SK-N-SH treated with all-trans-retinoic acid at 6 μM for 48 hours (cell line): Measurements from ENCODE around the gene RMND1.
"Not testable (repeated sequence)": the region's sequence is repeated elsewhere in the genome, so short reads cannot be mapped to it uniquely, and the experiment has no call there.

Source experiments
- ATAC-seq: fragments of 200-7000 bp; cut with Tn5 transposase; 3 replicates; pipeline ENCODE4 v1.9.1; 2020; ENCODE audit warnings: mild to moderate bottlenecking, moderate library complexity
- ARNTL ChIP-seq: fragments of 450-650 bp; formaldehyde crosslinking; IDR thresholded peaks from 2 replicates; pipeline ENCODE4 v1.5.0; 2020; ENCODE audit warnings: low read depth, mild to moderate bottlenecking, moderate library complexity, borderline replicate concordance
- BACH2 ChIP-seq: fragments of 250-450 bp; sonication (Bioruptor Pico); IDR thresholded peaks from 2 replicates; pipeline ENCODE4 v1.9.0; 2021; ENCODE audit warnings: mild to moderate bottlenecking, borderline replicate concordance
- CREB5 ChIP-seq: fragments of 250-450 bp; sonication (Bioruptor Pico); IDR thresholded peaks from 2 replicates; pipeline ENCODE4 v1.5.1; 2020; ENCODE audit warnings: low read depth, mild to moderate bottlenecking, moderate library complexity
- CSDC2 ChIP-seq: fragments of 250-450 bp; sonication (Bioruptor Pico); IDR thresholded peaks from 2 replicates; pipeline ENCODE4 v1.5.0; 2020; ENCODE audit warnings: mild to moderate bottlenecking, moderate library complexity
- CSRNP3 ChIP-seq: fragments of 250-450 bp; sonication (Bioruptor Pico); IDR thresholded peaks from 2 replicates; pipeline ENCODE4 v1.5.1; 2021; ENCODE audit warnings: mild to moderate bottlenecking, moderate library complexity
- ESRRG ChIP-seq: fragments of 250-450 bp; sonication (Bioruptor Pico); IDR thresholded peaks from 2 replicates; pipeline ENCODE4 v1.6.1; 2021; ENCODE audit warnings: mild to moderate bottlenecking
- ISL1 ChIP-seq: fragments of 250-450 bp; sonication (Bioruptor Pico); IDR thresholded peaks from 2 replicates; pipeline ENCODE4 v2.1.2; 2022; ENCODE audit warnings: mild to moderate bottlenecking, moderate library complexity
- OSR1 ChIP-seq: fragments of 250-450 bp; sonication (Bioruptor Pico); IDR thresholded peaks from 2 replicates; pipeline ENCODE4 v1.8.0; 2022; ENCODE audit warnings: moderate library complexity, mild to moderate bottlenecking, inconsistent platforms
- PPARA ChIP-seq: fragments of 250-450 bp; sonication (Bioruptor Pico); IDR thresholded peaks from 2 replicates; pipeline ENCODE4 v1.5.0; 2020; ENCODE audit warnings: mild to moderate bottlenecking, borderline replicate concordance
- RARB ChIP-seq: fragments of 250-450 bp; sonication (Bioruptor Pico); IDR thresholded peaks from 2 replicates; pipeline ENCODE4 v1.8.0; 2021; ENCODE audit warnings: mild to moderate bottlenecking, moderate library complexity
- SNAI2 ChIP-seq: fragments of 250-450 bp; sonication (Bioruptor Pico); IDR thresholded peaks from 2 replicates; pipeline ENCODE4 v1.5.0; 2020; ENCODE audit warnings: mild to moderate bottlenecking, moderate library complexity
- TCF4 ChIP-seq: fragments of 250-450 bp; sonication (Bioruptor Pico); IDR thresholded peaks from 2 replicates; pipeline ENCODE4 v1.8.0; 2021; ENCODE audit warnings: mild to moderate bottlenecking, moderate library complexity, borderline replicate concordance
- TOX ChIP-seq: fragments of 250-450 bp; sonication (Bioruptor Pico); IDR thresholded peaks from 2 replicates; pipeline ENCODE4 v1.8.0; 2021; ENCODE audit warnings: mild to moderate bottlenecking, moderate library complexity, borderline replicate concordance
- ZC3H10 ChIP-seq: fragments of 250-450 bp; sonication (Bioruptor Pico); IDR thresholded peaks from 2 replicates; pipeline ENCODE4 v1.5.1; 2021; ENCODE audit warnings: mild to moderate bottlenecking, moderate library complexity
- ZFP30 ChIP-seq: fragments of 450-650 bp; formaldehyde crosslinking; IDR thresholded peaks from 2 replicates; pipeline ENCODE4 v1.5.0; 2022; ENCODE audit warnings: mild to moderate bottlenecking, moderate library complexity
- ZNF565 ChIP-seq: fragments of 450-650 bp; formaldehyde crosslinking; conservative IDR thresholded peaks from 2 replicates; pipeline ENCODE4 v1.5.0; 2020; ENCODE audit warnings: low read depth, mild to moderate bottlenecking, moderate library complexity
- ZNF70 ChIP-seq: fragments of 450-650 bp; formaldehyde crosslinking; IDR thresholded peaks from 2 replicates; pipeline ENCODE4 v1.5.0; 2020; ENCODE audit warnings: mild to moderate bottlenecking, moderate library complexity
- TF ChIP-seq, protein P1 (sequence below): fragments of 250-450 bp; sonication (Bioruptor Pico); IDR thresholded peaks from 2 replicates; pipeline ENCODE4 v1.5.0; 2020; ENCODE audit warnings: mild to moderate bottlenecking, moderate library complexity

The RMND1 gene

GRCh38 chr6:151451417-151451949 is 443 bp downstream of the RMND1 start:
- no peak for ATAC-seq
- TF ChIP-seq ISL1: no peak
- TF ChIP-seq CSRNP3 (CRISPR knock-in tag): peak; percentile 46; the same call in 1 of the 2 replicates
- TF ChIP-seq ZNF70: no peak
- TF ChIP-seq, all 23 proteins: peak for 1

DNA sequence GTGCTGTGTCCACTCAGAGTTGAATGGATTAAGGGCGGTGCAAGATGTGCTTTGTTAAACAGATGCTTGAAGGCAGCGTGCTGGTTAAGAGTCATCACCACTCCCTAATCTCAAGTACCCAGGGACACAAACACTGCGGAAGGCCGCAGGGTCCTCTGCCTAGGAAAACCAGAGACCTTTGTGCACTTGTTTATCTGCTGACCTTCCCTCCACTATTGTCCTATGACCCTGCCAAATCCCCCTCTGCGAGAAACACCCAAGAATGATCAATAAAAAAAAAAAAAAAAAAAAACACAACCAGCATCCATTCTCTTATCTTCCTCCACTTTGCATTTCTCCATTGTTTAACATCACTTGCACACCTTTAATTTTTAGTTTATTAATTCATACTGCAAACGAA is 998 bp downstream of the RMND1 start:
- ATAC-seq: not testable (repeated sequence)

DNA sequence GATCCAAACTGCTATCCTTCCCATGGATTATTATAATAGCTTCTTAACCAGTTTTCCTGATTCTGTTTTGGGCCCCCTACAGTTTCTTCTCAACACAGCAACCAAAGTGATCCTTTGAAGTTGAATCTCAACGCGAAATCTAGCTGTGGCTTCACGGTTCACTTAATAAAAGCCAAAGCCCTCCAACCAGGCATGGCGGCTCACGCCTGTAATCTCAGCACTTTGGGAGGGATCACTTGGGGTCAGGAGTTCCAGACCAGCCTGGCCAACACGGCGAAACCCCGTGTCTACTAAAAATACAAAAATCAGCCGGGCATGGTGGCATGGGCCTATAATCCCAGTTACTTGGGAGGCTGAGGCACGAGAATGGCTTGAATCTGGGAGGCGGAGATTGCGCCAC is 3.3 kb downstream of the RMND1 start:
- ATAC-seq: no peak
- TF ChIP-seq CSRNP3 (CRISPR knock-in tag) (no peak), ZNF565 (CRISPR knock-in tag) (no peak), CREB5 (CRISPR knock-in tag) (no peak), PPARA (CRISPR knock-in tag) (no peak)

DNA sequence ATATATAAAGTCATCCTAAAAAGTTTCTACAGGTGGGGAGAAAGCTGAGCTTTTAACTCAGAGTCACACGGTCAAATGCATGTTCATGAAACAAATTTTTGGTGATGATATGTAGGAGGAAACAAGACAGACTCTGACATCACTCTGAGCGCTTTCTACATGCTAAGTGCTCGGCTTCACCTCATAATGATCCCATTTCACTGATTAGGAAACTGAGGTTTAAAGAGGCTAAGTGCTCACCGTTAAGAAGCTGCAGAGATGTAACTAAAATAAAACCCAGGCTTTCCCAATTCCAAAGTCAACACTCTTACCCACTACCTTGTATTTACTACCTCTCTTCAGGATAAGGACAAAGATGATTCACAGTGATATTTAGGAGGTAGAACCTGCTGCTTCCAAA is 4.7 kb downstream of the RMND1 start:
- TF ChIP-seq ARNTL (no peak), ZC3H10 (CRISPR knock-in tag) (no peak), ZNF70 (no peak)
- TF ChIP-seq, all 23 proteins: peak for 0
- ATAC-seq: no peak

DNA sequence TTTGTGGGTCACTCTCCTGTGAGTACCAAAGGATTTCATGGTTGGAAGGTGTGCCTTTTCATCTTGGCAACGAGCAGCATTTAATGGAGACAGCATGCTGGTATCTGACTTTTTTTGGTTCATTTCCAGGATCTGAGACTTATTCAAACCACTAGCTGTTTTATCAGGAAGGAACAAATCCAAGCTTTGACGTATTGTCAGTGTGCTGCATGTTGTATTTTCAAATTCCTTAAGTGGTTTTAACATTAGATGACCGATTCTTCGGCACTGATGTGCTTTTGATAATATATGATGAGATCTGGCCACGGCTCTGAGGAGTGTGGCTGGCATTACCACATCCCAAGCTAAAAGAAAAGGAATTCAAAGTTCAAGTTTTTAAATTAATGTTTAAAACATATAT is 6.4 kb downstream of the RMND1 start:
- TF ChIP-seq TOX (CRISPR knock-in tag): no peak
- TF ChIP-seq TCF4 (CRISPR knock-in tag): no peak
- TF ChIP-seq, protein P1, sequence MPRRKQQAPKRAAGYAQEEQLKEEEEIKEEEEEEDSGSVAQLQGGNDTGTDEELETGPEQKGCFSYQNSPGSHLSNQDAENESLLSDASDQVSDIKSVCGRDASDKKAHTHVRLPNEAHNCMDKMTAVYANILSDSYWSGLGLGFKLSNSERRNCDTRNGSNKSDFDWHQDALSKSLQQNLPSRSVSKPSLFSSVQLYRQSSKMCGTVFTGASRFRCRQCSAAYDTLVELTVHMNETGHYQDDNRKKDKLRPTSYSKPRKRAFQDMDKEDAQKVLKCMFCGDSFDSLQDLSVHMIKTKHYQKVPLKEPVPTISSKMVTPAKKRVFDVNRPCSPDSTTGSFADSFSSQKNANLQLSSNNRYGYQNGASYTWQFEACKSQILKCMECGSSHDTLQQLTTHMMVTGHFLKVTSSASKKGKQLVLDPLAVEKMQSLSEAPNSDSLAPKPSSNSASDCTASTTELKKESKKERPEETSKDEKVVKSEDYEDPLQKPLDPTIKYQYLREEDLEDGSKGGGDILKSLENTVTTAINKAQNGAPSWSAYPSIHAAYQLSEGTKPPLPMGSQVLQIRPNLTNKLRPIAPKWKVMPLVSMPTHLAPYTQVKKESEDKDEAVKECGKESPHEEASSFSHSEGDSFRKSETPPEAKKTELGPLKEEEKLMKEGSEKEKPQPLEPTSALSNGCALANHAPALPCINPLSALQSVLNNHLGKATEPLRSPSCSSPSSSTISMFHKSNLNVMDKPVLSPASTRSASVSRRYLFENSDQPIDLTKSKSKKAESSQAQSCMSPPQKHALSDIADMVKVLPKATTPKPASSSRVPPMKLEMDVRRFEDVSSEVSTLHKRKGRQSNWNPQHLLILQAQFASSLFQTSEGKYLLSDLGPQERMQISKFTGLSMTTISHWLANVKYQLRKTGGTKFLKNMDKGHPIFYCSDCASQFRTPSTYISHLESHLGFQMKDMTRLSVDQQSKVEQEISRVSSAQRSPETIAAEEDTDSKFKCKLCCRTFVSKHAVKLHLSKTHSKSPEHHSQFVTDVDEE (CRISPR knock-in tag): peak; percentile 24; the same call in 1 of the 2 replicates
- TF ChIP-seq CSDC2 (CRISPR knock-in tag): no peak
- TF ChIP-seq OSR1 (CRISPR knock-in tag): no peak
- TF ChIP-seq BACH2 (CRISPR knock-in tag): no peak
- no peak for TF ChIP-seq ZNF565 (CRISPR knock-in tag)
- no peak for TF ChIP-seq SNAI2 (CRISPR knock-in tag)
- no peak for TF ChIP-seq ZFP30 (CRISPR knock-in tag)
- TF ChIP-seq ESRRG (CRISPR knock-in tag): no peak
- TF ChIP-seq CSRNP3 (CRISPR knock-in tag): no peak
- peak; percentile 77 for TF ChIP-seq ISL1
- TF ChIP-seq RARB (CRISPR knock-in tag): no peak
- TF ChIP-seq CREB5 (CRISPR knock-in tag): 0 out of 2 replicates have a peak, but pooled peaks have one; percentile 46
- ATAC-seq: peak; percentile 79
